AML-193 (cell line): ENCODE data around the gene TSHZ2.
"Not testable (repeated sequence)": the region's sequence is repeated elsewhere in the genome, so short reads cannot be mapped to it uniquely, and the experiment has no call there.

Experiments used
- DNase-seq, 2 experiments: peaks; one replicate each; lab custom pipeline; 2025; lab: John Stamatoyannopoulos, UW

Gene TSHZ2

GRCh38 chr20:53085720-53086119 lies 113.6 kb downstream of the TSHZ2 start:
- DNase-seq, result no peak

- no peak for DNase-seq
Observed at GRCh38 chr20:53087037-53087777, 115.0 kb downstream of the TSHZ2 start.

GRCh38 chr20:53088786-53089185 lies 116.6 kb downstream of the TSHZ2 start:
- no peak for DNase-seq

- not testable (repeated sequence) for DNase-seq
Observed at GRCh38 chr20:53089851-53090250, 117.7 kb downstream of the TSHZ2 start.

- no peak for DNase-seq
Observed at GRCh38 chr20:53091789-53092188, 119.6 kb downstream of the TSHZ2 start.

GRCh38 chr20:53092772-53093300 lies 120.7 kb downstream of the TSHZ2 start:
- no peak for DNase-seq

- no peak for DNase-seq
Observed at GRCh38 chr20:53097371-53097770, 125.2 kb downstream of the TSHZ2 start.

- DNase-seq, result no peak
Observed at GRCh38 chr20:53097791-53098190, 125.6 kb downstream of the TSHZ2 start.

GRCh38 chr20:53098621-53099020 lies 126.5 kb downstream of the TSHZ2 start:
- no peak for DNase-seq

GRCh38 chr20:53099856-53100255 lies 127.7 kb downstream of the TSHZ2 start:
- no peak for DNase-seq

GRCh38 chr20:53100476-53100911 lies 128.3 kb downstream of the TSHZ2 start:
- DNase-seq, result no peak

GRCh38 chr20:53101992-53102760 lies 130.0 kb downstream of the TSHZ2 start:
- no peak for DNase-seq

- no peak for DNase-seq
Observed at GRCh38 chr20:53103124-53103523, 131.0 kb downstream of the TSHZ2 start.

- DNase-seq, result no peak
Observed at GRCh38 chr20:53104884-53105283, 132.7 kb downstream of the TSHZ2 start.

GRCh38 chr20:53116733-53117132 lies 144.6 kb downstream of the TSHZ2 start:
- no peak for DNase-seq

GRCh38 chr20:53122853-53123252 lies 150.7 kb downstream of the TSHZ2 start:
- DNase-seq, result no peak

- DNase-seq, result no peak
Observed at GRCh38 chr20:53124075-53124551, 152.0 kb downstream of the TSHZ2 start.

GRCh38 chr20:53124803-53125202 lies 152.6 kb downstream of the TSHZ2 start:
- DNase-seq, result no peak

- no peak for DNase-seq
Observed at GRCh38 chr20:53126185-53126584, 154.0 kb downstream of the TSHZ2 start.

- no peak for DNase-seq
Observed at GRCh38 chr20:53127027-53127426, 154.9 kb downstream of the TSHZ2 start.

- no peak for DNase-seq
Observed at GRCh38 chr20:53128004-53128403, 155.8 kb downstream of the TSHZ2 start.

GRCh38 chr20:53129563-53129962 lies 157.4 kb downstream of the TSHZ2 start:
- no peak for DNase-seq

GRCh38 chr20:53130795-53131194 lies 158.6 kb downstream of the TSHZ2 start:
- no peak for DNase-seq
